HG02798 (cell line): ENCODE measurements around the gene ULK3.

Experiments used
- ATAC-seq: cut with Tn5 transposase; IDR thresholded peaks from one replicate; pipeline ENCODE4 v1.9.1; 2021; ENCODE audit warnings: mild to moderate bottlenecking; ENCODE audit not compliant: unreplicated experiment, poor library complexity

ULK3 gene

DNA sequence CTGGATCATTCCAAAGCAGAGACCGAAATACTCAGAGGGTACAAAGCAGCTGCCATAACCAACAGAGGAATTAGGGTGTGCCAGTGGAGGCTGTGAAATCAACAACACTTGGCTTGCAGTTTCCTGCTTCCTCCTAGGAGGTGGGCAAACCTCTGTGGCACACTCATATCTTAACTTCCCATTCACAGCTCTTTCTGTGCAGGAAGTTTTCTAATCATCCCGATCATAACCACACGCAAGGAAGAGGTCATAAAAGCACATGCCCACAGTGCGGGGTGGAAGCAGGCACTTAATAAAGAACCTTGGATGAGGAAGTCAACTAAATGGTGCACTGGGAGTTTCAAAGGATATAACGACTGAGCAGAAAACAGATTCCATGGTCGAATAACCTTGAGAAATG lies 25.1 kb upstream of the ULK3 start:
- no peak for ATAC-seq

DNA sequence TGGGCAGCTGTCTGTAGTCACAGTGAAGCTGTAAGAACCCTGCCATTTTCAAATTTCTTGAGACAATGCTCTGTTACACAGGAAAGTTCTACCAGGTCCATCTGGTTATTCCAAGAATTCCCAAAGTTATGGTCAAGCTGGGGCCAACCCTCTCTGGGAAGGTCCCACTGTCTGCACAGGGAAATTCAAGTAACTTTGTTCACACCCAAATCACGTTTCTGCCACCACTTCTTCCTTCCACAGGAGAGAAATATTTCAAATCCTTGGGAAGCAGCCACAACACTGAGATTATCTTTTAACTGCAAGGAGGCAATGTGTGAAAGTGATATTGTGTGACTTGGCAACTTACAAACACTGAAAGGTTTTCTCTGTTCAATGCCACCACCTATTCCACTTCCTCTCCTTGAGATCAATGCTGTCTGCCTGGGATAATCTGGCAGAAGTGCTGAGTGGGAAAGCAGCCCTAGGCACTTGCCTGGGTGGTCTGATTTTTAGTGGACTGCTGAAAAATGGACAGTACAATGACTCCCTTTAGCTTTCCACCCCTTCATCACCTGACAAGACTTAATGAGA lies 24.6 kb upstream of the ULK3 start:
- ATAC-seq, result no peak

DNA sequence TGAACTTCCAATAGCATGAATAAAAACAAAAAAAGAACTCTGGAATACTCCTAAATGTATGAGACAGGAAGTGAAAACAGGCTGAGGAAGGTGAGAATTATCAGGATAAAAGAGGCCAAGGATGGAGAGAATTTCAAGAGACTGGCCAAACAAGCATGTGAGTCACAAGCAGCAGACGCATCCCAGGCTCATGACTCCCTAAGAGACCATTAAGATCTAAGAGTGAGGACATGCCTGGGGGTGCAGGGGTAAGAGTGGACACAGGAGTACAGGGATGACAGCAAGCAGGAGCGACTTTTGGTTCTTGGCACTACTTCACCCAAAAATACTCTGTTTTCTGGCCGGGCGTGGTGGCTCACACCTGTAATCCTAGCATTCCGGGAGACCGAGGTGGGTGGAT lies 23.1 kb upstream of the ULK3 start:
- no peak for ATAC-seq

DNA sequence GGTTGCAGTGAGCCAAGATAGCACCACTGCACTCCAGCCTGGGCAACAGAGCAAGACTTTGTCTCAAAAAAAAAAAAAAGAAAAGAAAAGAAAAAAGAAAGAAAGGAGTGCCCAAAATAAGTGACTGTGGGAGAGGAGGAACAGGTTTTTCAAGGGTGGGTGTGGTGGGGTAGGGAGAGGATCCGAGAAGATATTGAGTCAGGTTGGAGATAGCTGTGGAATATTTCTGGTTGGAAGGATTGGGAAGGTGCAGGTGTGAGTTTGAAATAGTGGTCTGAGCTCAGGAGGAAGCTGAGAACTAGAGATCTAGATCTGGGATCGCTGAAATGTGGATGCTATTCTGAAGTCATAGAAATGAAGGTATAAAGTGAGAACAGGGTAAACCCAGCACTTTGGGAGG lies 22.4 kb upstream of the ULK3 start:
- ATAC-seq, result no peak

DNA sequence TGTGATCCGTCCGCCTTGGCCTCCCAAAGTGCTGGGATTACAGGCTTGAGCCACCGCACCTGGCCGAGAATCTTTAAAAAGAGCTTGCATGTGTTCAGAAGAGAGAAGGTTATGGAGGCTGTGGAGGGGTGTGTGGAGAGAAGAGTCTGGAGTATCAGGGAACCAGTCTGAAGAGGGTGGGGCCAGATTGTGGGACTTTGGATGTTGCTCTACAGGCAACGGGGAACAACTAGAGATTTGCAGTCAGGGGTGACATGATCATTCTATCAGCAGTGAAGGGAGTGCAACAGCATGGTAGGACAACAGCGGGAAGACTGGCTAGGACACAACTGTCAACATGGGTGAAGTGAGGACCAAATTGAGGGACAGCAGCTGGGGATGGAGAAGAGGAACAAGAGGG lies 21.3 kb upstream of the ULK3 start:
- no peak for ATAC-seq

DNA sequence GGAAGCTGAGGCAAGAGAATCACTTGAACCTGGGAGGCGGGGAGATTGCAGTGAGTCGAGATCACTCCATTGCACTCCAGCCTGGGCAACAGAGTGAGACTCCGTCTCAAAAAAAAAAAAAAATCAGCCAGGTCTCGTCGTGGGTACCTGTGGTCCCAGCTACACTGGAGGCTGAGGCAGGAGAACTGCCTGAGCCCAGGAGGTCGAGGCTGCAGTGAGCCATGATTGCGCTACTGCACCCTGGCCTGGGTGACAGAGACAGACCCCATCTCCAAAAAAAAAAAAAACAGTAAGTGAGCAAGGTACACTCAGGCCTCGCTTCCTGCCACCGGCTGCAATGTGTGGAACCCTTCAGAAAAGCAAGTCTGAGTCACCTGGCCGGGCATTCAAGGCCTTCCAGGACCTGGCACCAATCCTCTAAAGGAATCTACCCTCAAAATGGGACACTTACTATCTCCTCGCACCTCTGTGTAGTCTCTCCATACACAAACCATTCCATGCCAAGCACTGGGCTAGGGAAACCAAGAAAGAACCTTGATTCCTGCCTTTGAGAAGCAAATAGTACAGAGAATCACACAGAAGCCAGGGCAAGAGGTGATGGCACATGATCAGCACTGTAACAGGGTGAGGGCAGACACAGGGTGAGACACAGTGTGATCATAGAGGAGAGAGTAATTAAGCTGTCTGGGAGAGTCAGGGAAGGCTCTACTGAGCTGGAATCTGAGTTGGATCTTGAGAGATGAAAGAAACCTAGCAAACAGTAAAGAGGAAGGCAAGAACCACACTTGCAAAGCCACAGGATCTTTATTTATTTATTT lies 20.5 kb upstream of the ULK3 start:
- no peak for ATAC-seq

DNA sequence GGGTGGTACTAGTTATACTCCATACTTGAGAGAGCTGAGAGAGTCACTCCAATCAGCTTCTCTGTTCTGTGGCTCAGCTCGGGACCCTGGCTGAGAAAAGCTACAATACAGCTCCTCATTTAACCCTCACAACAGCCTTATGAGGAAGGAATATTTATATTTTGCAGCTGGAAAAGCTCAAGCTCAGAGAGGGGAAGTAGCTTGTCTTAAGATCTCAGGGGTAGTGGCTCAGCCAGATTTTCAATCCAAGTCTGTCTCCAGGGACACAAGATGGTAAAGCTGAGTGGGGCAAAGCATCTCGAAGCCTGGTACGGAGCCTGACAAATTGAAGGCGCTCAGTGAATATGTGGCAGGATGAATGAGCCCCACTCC lies 15.4 kb upstream of the ULK3 start:
- no peak for ATAC-seq

DNA sequence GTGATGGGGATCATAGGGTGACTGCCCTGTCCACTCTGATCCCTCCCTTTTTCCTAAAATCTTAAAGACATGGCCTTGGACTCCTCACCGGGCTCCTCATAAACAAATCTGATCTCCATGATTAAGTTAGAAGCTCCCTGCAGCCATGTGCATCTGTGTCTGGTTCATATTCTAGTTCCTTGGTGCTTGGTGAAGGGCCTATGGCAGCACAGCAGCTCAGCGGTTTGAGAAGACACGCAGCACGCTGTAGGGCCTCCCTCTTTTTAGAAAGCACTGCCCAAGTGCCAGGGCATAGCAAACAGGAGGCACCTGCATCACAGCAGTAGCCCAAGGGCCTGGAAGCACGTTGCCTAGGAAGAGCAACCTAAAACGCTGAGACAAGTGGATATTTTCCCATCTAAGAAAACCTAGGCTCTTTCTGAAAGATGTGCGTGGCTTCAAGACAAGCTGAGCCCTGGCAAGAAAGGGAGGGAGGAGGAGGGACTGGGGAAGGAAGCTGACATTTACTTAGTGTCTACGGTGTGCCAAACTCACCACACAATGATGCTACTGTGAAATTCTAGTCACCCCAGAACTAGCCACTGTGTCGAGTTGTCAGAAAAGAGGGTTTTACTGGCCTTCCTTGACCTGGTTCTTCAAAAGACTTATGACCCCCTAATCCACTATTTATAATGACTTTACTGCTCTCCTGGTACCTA lies 14.9 kb upstream of the ULK3 start:
- peak; percentile 41 for ATAC-seq

DNA sequence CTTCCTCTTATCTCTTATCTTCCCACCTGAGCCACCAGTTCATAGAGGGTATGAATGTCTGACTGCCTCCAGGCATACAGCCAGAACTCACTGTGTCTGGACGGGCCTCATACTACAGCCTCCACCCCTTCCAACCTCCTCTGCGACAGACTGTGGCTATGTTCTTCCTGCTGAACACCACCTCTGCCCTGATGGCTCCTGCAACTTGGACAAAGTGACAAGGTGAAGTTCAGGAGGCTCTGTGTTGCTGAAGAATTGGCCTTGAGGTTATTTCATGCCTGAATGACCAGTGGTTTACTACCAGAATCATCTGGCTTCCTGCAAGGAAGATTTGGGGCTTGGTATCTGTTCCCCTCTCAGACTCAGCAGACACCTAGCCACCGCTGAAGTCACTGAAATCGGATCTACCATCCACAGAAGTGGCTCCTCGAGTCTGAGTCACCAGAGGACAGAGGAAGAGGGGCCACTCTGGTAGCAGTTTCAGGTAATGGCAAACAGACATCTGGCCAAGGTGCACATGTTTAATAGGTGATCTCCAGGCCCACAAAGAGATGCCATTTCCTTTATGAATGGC lies 14.2 kb upstream of the ULK3 start:
- ATAC-seq, result peak; percentile 50

DNA sequence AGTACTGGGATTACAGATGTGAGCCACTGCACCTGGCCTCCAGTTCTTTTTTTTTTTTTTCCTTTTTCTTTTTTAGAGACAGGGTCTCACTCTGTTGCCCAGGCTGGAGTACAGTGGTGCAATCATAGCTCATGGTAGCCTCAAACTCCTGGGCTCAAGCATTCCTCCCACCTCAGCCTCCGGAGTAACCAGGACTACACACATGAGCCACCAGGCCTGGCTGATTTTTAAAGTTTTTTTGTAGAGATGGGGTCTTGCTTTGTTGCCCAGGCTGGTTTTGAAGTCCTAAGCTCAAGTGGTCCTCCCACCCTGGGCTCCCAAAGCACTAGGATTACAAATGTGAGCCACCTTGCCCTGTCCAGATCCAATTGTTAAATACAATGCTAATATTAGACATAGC lies 13.6 kb upstream of the ULK3 start:
- no peak for ATAC-seq

DNA sequence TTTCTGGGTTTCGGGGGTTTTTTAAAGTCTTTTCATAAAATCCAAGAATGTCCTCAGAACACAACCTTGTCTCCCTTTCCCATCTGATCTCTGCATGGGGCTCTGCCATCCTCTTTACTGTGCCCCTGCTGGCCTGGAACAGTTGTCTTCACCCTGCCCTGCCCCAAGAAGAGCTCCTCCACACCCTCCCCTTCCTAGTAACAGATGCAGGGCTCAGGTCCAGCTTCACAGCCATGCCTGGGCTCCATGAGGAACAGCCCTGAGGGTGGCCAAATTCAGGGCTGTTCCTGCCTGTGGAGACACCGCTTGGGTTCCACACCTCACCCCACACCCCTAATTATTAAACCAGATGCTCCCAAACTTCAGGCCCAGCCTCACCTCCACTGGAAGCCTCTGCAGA lies 12.9 kb upstream of the ULK3 start:
- no peak for ATAC-seq

DNA sequence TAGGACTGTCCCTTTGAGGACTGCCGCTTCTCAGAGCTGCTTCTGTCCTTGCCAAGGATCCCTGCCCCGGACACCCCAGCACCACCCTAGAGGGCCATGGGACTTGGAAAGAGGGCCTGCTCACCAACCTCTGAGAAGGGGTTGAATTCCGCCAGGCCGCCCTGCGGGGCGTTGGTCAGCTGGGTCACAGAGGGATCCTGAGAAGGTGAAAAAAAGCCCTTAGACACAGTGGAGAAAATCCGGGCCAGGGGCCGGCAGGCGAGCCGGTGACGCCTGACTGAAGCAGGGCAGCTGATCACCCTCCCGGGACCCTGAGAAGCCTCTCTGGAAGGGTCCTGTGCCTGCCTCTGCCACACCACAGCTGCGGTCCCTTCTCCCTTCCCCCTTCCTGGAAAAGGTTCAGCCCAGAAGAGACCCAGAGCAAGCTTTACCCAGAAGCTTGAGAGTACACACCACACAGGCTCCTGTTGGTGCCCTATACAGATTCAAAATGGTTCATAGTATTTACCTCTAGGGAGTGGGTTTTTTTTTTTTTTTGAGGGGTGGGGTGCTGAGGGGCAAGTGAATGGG lies 11.6 kb upstream of the ULK3 start:
- ATAC-seq, result no peak

DNA sequence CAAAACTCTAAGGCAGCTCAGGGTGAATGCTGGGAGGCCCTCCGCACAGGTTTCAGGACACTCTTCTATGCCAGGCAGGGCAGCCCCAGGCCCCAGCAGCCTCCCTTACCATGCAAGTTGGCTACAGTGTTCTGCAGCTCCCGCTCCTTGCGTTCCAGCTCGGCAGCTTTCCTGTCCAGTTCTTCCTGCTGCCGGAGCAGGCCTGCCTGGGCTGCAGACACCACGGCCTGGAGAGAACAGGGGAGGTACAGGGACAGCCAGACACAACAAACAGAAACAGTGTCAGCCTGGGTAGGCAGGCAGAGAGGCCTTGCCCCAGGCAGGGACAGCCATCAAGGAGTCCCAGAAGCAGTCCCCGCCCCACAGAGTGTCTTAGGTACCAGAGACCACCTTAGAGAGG lies 9.0 kb upstream of the ULK3 start:
- no peak for ATAC-seq

DNA sequence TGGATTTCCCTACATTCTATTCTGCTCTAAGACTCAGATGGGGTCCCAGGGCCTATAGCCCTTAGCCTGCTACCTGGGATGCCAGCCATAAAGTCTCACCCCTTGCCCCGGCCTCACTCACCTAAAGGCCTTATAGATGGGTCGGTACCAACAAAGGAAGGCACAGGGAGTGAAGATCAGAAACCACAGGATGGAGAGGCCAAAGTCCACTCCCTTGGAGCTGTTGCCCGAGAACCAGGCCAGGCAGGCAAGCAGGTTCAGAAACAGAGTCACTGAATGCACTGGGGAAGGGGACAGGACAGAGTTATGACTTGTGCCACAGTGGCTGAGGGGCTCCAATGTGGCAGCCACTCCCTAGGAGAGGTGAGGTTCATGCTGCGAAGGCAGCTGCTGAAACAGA lies 7.4 kb upstream of the ULK3 start:
- no peak for ATAC-seq

DNA sequence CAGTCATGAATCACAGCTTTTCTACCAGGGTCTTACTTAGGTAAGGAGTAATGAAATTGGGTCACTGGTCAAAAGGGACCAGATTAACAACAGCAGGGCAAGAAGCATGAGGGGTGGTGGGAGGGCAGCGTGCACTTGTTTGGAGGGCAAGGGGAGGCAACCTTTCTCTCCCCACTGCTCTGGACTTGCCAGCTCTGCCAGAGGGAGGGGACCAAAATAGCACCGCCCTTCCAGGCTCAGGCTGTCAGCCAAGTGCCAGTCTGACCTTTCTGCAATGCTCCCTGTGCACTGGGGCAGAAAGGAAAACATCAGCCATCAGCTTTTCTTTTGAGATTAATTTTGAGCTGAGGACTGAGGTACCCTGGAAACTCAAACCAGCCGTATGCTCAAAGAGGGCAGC lies 4.5 kb upstream of the ULK3 start:
- no peak for ATAC-seq

DNA sequence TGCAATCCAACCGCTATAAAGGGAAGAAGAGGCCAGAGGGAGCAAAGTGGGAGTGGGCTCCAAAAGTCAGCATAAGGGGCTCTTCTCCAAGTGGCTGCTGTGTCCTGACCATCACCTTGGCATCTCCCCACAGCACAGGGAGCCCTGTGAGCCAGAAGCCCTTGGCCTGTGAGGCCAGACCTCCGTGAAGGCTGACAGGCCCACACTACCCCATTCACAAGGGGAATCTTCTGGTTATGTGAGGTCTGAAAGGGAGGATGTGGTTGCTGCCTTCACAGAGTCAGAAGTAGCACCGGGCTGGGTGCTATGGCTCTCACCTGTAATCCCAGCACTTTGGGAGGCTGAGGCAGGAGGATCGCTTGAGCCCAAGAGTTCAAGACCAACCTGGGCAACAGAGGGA lies 2.6 kb upstream of the ULK3 start:
- ATAC-seq, result no peak

DNA sequence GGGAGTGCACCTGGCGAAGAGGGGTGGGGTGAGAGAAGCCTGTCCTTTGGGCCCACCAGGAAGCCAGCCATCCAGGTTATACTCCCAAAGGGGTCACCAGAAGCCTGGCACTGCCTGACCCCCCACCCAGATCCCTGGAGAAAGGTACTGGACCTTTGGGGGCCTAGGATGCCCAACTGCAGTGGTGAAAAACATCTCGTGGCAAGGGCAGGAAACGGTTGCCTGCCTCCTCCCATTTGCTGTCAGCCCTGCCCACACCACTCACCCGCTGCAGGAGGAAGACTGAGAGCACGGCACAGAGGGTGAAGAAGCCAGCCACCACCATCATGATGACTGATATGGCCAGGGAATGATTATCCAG lies 2.2 kb upstream of the ULK3 start:
- ATAC-seq, result no peak

DNA sequence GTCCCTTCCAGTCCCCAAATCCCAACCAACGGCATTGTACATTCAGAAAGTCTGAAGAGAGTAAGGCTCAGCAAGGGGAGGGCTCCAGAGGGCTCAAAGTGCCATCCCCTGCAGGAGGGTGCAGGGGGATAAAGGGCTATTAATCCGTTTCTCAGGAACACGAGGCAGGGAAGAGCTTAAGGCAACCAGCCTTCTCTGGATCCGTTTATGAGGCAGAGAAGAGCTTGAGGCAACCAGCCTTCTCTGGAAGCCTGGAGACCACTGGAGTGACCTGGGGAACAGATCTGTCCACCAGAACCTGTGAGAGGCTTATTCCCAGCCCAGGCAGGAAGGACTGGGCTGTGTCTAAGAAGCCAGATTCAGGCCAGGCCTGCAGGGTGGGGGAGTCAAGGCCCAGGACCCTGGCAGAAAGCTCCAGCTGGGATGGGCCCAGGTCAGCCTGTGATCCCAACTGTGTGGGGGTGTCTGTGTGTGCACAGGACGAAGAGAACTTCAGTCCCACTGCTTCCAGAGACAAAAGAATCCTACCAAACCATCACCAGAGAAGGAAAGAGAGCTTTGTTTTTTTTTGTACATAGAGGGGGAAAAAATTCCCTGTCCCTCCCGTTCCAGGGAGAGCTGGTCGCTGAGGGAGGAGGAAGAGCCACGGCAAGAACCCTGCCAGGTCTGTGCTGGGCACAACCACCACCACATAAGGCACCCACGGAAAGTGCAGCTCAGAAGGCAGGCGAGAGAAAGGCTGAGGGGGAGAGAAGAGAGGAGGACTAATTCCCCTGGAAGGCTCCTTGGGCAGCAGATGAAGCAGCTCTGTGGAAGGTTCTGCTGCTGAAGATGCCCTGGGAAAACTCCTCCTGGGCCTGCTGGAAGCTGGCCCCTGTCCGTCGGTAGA lies 1.6 kb upstream of the ULK3 start:
- no peak for ATAC-seq

DNA sequence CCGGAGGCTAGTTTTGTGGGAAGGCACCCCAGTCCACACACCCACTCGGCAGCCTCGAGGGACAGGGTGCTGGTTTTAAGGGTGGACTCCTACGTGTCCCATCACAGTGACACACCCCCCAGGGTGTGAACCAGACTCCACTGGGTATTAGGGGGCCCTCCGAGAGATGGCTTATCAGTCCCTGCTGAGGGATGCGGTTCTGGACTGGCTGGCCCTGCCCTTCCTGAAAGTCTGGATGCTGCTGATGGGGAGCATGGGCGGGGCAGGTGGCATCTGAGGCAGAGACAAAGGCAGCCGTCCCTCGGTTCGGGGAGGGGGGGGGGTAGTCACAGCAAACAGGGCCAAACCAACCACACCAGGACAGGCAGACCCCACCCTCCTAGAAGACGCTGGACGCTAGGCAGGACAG lies 939 bp upstream of the ULK3 start:
- ATAC-seq, result no peak

DNA sequence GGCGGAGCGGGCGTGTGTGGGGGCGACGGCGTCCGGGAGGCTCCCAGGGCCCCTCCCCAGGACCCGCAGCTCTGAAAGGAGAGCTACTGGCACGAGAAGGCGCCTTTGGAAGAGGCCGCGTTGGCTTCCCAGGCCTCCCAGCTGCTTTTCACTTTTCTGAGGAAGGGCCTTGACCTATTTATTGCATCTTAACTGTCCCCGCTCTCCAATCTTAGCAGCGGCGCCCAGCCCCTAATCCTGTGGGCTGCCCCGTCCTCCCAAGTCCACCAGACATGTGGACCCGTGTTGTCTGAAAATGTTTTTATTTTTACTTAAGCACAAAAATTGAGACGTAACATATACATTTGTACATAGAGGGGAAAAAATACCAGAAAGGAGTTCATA lies 481 bp upstream of the ULK3 start:
- ATAC-seq, result no peak
